ENCODE results near the gene STYXL2. TPM values are rescaled to one million over a fixed set of nuclear protein-coding genes. Genes with fewer than 3 reads are reported as not detected.

The STYXL2 gene
- total RNA-seq, 2 experiments from 2014 or later = not detected

DNA sequence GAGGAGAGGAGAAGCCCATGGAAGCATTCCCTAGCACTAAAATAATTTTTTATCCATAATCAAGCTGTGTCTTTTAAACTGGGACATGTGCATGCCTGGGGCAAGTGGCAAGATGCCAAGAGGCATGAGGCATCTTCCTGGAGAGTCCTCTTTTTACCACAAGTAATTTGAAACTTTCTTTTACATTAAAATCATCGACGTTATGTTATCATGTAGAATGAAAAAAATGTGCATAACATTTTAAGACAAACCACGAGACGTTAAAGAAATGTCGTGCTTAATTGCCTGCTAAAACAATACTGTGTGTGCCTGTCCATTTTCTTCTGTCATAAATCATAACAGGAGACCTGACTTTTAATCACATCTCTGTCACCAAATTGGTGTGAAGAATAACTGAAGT is 1.5 kb downstream of the STYXL2 start:
- peaks cover 2% of the 10 kb centered on the region for H3K27me3 Mint-ChIP-seq
- H3K9me3 Mint-ChIP-seq = no peaks in the 10 kb centered on the region
- H3K27ac Mint-ChIP-seq = no peak overlapping the region
- intact Hi-C loops (cut with micrococcal nuclease) = no loop called here
- H3K36me3 Mint-ChIP-seq = no peaks in the 10 kb centered on the region
- H3K4me1 Mint-ChIP-seq (ENCODE audit: low read depth) = peaks cover 7% of the 10 kb centered on the region
- DNase-seq = no peak
- POLR2A ChIA-PET = no interaction called here
- H3K4me3 Mint-ChIP-seq = no peak overlapping the region
- CTCF ChIA-PET = no interaction called here

DNA sequence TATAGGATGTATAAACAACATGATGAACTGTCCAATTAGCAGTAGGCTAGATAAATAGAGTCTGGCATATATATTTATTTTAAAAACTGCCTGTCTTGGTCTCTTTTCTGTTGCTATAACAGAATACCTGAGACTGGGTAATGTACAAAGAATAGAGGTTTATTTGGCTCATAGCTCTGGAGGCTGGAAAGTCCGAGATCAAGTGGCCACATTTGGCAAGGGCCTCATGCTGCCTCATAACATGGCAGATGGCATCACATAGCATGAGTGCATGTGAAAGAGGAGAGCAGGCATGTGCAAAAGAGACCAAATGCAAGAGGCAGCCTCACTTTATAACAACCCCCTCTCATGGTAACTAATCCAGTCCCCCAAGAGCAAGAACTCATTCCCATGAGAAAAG is 6.0 kb downstream of the STYXL2 start:
- intact Hi-C loops (cut with micrococcal nuclease) = no loop called here
- H3K9me3 Mint-ChIP-seq = no peaks in the 10 kb centered on the region
- peaks cover 2% of the 10 kb centered on the region for H3K27me3 Mint-ChIP-seq
- POLR2A ChIA-PET = no interaction called here
- H3K4me1 Mint-ChIP-seq (ENCODE audit: low read depth) = peaks cover 21% of the 10 kb centered on the region
- no peaks in the 10 kb centered on the region for H3K36me3 Mint-ChIP-seq
- no peak overlapping the region for H3K27ac Mint-ChIP-seq
- no peak overlapping the region for H3K4me3 Mint-ChIP-seq
- DNase-seq = no peak
- CTCF ChIA-PET = no interaction called here

DNA sequence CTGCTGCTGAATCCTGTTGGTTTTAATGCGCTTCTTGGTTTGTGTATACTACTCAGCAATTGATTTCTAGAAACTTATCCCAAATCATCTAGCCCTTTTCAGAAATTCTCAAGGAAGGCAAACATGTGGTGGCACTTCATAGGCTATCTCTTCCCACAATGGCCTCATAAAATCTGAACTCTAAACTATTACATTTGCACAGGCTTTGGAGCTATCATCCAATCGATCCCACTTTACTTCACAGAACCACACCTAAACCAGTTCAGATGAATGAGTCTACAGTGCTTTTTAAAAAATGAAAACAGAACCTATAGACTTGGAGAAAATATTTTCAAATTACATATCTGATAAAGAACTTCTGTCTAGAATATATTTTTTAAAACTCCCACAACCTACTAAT is 6.9 kb downstream of the STYXL2 start:
- Mint-ChIP-seq H3K4me1 (ENCODE audit: low read depth) (peaks cover 26% of the 10 kb centered on the region), H3K4me3 (no peak overlapping the region), H3K36me3 (no peaks in the 10 kb centered on the region), H3K9me3 (no peaks in the 10 kb centered on the region), H3K27ac (no peak overlapping the region), H3K27me3 (peaks cover 2% of the 10 kb centered on the region)
- CTCF ChIA-PET = no interaction called here
- POLR2A ChIA-PET = no interaction called here
- DNase-seq = no peak
- intact Hi-C loops (cut with micrococcal nuclease) = no loop called here

DNA sequence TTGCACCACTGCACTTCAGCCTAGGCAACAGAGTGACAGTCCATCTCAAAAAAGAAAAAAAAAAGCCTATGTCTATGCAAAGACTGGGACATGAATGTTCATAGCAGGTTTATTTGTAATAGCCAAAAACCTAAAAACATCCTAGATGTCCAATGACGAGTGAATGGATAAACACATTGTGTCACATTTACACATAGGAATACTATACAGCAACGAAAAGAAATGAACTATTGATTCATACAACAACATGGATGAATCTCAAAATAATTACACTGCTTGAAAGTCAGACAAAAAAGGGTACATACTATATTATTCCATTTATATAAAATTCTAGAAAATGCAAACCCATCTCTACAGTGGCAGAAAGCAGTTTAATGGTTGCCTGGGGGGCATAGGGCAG is 7.9 kb downstream of the STYXL2 start:
- ChIA-PET POLR2A (no interaction called here), CTCF (no interaction called here)
- intact Hi-C loops (cut with micrococcal nuclease) = no loop called here
- H3K9me3 Mint-ChIP-seq = no peaks in the 10 kb centered on the region
- no peak overlapping the region for H3K27ac Mint-ChIP-seq
- peaks cover 2% of the 10 kb centered on the region for H3K27me3 Mint-ChIP-seq
- DNase-seq = no peak
- peaks cover 27% of the 10 kb centered on the region for H3K4me1 Mint-ChIP-seq (ENCODE audit: low read depth)
- no peak overlapping the region for H3K4me3 Mint-ChIP-seq
- H3K36me3 Mint-ChIP-seq = no peaks in the 10 kb centered on the region

DNA sequence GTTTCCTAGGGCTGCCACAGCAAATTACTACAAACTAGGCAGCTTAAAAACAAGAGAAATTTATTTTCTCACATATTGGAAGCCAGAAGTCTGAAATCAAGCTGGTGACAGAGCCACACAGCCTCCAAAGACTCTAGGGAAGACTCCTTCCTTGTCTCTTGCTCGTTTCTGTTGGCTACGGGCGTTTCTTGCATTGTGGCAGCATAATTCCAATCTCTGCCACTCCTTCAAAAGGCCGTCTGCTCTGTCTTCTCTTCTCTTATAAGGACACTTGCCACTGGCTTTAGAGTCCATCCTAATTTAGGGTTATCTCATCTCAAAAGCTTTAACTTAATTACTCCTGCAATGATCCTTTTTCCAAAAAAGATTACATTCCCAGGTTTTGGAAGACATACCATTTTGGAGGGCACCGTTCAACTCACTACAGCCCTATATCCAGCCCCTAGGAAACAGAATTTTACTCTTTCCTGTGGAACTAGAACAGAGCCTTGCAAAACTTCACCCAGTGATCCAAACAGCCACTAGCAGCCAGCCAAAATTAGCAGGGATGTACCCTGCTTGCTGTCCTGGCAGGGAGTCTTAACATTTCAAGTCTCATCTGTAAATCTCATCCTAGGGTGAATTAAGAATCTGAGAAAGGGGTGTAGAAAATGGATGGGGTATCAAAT is 9.2 kb downstream of the STYXL2 start:
- peak overlapping the region; percentile 36 for H3K27ac Mint-ChIP-seq
- H3K4me3 Mint-ChIP-seq = no peak overlapping the region
- H3K9me3 Mint-ChIP-seq = no peaks in the 10 kb centered on the region
- ChIA-PET CTCF (interaction anchor here (0.6 to 1.0 kb wide), 2 partner anchors 36 to 117 kb away, joined by 3 read pairs; no protein-coding TSS in a partner anchor), POLR2A (interaction anchor here (0.7 kb wide), 1 partner anchor 117 kb away, joined by 3 read pairs; no protein-coding TSS in a partner anchor)
- no peak for DNase-seq
- intact Hi-C loops (cut with micrococcal nuclease) = no loop called here
- peaks cover 2% of the 10 kb centered on the region for H3K27me3 Mint-ChIP-seq
- peaks cover 27% of the 10 kb centered on the region for H3K4me1 Mint-ChIP-seq (ENCODE audit: low read depth)
- no peaks in the 10 kb centered on the region for H3K36me3 Mint-ChIP-seq

DNA sequence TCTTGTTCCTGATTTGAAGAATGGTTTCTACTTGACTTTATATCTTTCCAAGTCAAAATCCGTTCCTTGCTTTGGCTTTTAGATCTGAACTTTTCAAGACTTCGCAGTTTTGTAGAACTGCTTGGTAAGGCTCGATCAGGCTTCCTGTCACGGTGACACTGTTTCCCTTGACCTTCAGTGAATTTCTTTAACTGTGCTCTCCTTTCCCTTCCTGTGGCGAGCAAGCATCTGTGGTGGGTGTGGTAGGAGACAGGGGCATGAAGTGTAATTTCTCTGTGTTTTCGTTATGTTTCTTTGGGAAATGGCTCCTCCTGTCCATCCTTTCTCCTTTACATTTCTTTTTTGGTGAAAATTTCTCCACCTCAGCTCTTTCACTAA is 10.4 kb downstream of the STYXL2 start:
- Mint-ChIP-seq H3K36me3 (no peaks in the 10 kb centered on the region), H3K4me3 (no peak overlapping the region), H3K27me3 (peaks cover 2% of the 10 kb centered on the region), H3K4me1 (ENCODE audit: low read depth) (peaks cover 39% of the 10 kb centered on the region), H3K27ac (peak overlapping the region; percentile 47), H3K9me3 (no peaks in the 10 kb centered on the region)
- ChIA-PET CTCF (interaction anchor here (1.0 to 1.3 kb wide), 2 partner anchors 37 kb away, joined by 3 to 4 read pairs; no protein-coding TSS in a partner anchor), POLR2A (interaction anchor here (0.6 to 1.6 kb wide), 2 partner anchors 20 to 104 kb away, joined by 3 to 4 read pairs; no protein-coding TSS in a partner anchor)
- intact Hi-C loops (cut with micrococcal nuclease) = no loop called here
- DNase-seq = no peak

DNA sequence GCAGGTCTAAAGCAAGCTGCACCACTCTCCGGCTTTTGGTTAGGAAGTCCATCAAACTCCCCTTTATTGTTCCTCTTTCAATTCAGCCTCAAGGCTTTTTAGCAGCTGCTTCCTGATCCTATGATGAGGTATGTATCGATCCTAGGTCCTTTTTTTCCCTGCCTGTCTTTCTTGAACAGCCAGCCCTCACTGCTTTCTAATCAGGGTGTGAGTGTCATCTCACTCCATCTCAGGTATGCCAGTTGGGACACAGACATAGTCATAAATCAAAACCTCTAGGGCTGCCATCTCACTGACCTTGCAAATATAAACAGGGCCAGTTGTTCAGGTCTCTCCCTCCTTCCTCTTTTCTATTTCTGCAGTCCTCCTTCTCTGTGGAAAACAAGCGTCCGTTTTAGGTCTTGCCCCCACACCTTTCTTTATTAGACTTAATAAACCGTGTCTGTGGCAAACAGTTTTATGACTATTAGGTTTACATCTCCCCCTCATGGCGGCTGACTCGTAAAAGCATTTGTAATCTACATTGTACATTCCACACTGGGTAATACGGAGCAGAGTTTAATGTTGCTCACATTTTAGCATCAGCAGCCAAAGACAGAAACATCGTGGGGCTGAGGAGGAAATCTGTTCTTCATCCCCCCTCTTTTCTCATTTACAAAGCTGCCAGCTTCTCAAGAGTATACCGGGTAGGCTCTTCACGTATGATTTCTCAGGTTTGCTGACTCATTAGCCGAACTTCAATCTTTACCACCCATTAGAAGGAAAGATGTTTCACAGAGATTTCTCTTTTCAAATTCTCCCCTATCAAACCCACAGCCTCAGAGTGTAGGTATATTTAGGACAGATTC is 11.6 kb downstream of the STYXL2 start:
- peaks cover 7% of the 10 kb centered on the region for H3K9me3 Mint-ChIP-seq
- peaks cover 52% of the 10 kb centered on the region for H3K4me1 Mint-ChIP-seq (ENCODE audit: low read depth)
- no peaks in the 10 kb centered on the region for H3K36me3 Mint-ChIP-seq
- DNase-seq = no peak
- ChIA-PET CTCF (interaction anchor here (1.3 kb wide), 1 partner anchor 38 kb away, joined by 4 read pairs; no protein-coding TSS in a partner anchor), POLR2A (no interaction called here)
- intact Hi-C loops (cut with micrococcal nuclease) = no loop called here
- H3K27ac Mint-ChIP-seq = no peak overlapping the region
- H3K4me3 Mint-ChIP-seq = no peak overlapping the region
- no peaks in the 10 kb centered on the region for H3K27me3 Mint-ChIP-seq

DNA sequence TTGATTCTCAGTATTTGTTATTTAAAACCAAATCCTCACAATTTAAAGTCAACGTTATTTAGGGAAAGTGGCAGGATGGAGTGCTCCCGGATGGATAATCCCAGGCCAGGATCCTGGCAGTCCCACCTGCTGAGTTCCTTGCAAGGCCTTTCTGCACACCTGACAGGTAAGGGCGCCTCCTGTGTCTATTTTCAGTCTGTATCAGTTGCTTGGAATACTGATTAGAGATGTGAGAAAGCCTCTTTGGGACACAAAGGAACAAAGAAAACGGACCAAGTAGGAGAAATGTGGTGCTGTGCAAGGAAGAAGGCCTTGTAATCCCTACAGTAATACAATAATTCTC is 12.2 kb downstream of the STYXL2 start:
- intact Hi-C loops (cut with micrococcal nuclease) = no loop called here
- H3K27ac Mint-ChIP-seq = no peak overlapping the region
- POLR2A ChIA-PET = no interaction called here
- H3K4me3 Mint-ChIP-seq = no peak overlapping the region
- peaks cover 13% of the 10 kb centered on the region for H3K9me3 Mint-ChIP-seq
- DNase-seq = no peak
- no peaks in the 10 kb centered on the region for H3K36me3 Mint-ChIP-seq
- CTCF ChIA-PET = no interaction called here
- H3K4me1 Mint-ChIP-seq (ENCODE audit: low read depth) = peaks cover 57% of the 10 kb centered on the region
- no peaks in the 10 kb centered on the region for H3K27me3 Mint-ChIP-seq

DNA sequence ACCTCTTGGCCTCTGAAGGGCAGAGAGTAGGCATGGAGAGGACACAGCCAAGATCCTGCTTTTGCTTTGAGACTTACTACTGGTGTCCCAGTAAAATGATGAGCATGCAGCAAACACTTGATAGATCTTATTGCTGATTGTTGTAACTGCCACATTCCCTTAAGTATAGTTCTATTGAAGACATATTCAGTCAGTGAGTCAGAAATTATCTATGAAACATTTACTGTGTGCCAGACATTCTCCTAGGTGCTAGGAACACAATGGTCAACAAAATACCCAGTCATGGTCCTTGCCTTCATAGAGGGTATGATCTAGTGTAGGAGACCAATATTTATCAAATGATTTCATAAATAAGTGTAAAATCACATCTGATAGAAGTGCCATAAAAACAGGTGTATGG is 13.6 kb downstream of the STYXL2 start:
- Mint-ChIP-seq H3K27ac (no peak overlapping the region), H3K4me3 (no peak overlapping the region), H3K4me1 (ENCODE audit: low read depth) (peaks cover 57% of the 10 kb centered on the region), H3K36me3 (no peaks in the 10 kb centered on the region), H3K27me3 (no peaks in the 10 kb centered on the region), H3K9me3 (peaks cover 17% of the 10 kb centered on the region)
- intact Hi-C loops (cut with micrococcal nuclease) = no loop called here
- ChIA-PET CTCF (no interaction called here), POLR2A (no interaction called here)
- no peak for DNase-seq

DNA sequence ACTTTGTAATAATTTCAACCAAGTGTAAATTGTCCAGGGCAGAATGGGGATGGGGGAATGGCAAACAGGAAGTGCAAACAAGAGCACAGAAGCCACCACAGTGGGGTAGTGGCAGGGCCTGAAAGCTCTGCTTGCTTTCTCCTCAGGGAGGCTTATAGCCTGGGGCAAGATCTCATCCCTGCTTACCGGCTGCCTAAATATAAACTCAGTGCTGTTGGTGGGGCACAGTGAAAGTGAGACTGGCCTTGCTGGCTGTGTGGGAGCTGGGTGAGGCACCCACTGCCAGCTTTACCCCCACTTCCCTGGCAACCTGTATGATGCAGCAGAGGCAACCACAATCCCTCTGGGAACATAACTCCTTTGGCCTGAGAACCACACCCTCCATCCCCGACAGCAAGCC is 15.2 kb downstream of the STYXL2 start:
- no peak overlapping the region for H3K27ac Mint-ChIP-seq
- H3K4me3 Mint-ChIP-seq = no peak overlapping the region
- no peak for DNase-seq
- H3K4me1 Mint-ChIP-seq (ENCODE audit: low read depth) = peaks cover 44% of the 10 kb centered on the region
- intact Hi-C loops (cut with micrococcal nuclease) = no loop called here
- ChIA-PET CTCF (interaction anchor here (0.8 to 2.2 kb wide), 4 partner anchors 12 to 50 kb away, joined by 3 to 7 read pairs (median 5); no protein-coding TSS in a partner anchor), POLR2A (interaction anchor here (0.6 kb wide), 1 partner anchor 407 kb away, joined by 3 read pairs; no protein-coding TSS in a partner anchor)
- no peaks in the 10 kb centered on the region for H3K27me3 Mint-ChIP-seq
- no peaks in the 10 kb centered on the region for H3K36me3 Mint-ChIP-seq
- peaks cover 17% of the 10 kb centered on the region for H3K9me3 Mint-ChIP-seq

DNA sequence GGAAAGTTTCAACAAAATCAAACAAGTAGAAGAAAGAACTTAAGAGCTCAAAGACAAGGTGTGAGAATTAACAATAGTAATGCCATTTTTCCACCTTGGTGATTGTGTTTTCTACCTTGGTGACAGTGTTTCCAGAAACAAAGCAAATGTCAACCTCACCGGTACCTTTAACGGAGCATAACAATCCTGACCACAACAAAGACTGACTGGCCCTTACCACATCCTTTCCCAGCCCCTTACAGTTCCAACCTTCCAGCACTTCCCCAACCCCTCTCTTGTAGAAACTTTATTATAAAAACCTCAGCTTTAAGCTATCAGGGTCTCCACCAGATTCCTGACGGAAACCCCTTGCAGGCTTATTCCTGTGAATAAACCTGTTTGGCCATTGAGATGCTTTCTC is 16.7 kb downstream of the STYXL2 start:
- H3K36me3 Mint-ChIP-seq = no peaks in the 10 kb centered on the region

DNA sequence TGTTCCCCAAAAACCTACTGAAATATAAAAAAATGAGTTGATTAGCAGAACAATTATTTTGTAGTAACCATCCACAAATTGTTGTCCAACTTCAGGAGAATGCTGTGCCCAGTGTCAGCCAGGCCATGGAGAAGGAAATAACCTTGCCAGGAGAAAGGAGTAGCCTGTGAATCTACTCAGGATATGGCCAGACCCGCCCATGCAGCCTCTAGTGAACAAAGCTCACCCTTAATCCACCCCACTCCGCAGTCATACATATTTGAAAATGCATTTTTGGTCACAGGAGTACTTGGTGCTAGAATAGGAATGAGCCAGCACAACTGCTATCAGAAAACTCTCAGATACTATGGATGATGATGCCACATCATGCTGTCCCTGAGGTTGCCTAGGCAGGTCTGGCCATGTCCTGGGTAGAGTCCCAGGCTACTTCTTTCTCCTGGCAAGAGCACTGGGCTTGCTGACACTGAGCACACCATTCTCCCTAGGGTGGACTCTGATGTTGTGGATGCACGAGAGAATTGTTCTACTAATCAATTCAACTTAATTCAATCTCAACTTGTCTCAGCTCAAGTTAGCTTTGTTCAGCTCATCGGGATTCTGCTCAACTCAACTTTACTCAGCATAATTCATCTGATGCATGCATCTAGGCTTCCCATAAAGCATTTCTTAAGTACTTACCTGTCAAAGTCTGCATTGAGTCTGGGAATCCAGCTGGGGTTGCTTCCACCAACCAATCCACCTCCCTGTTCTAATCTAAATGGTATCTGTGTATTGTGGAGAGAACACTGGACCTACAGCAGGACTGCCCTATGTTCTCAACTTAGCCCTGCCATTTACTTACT is 18.2 kb downstream of the STYXL2 start:
- H3K9me3 Mint-ChIP-seq = peaks cover 17% of the 10 kb centered on the region
- no peak for DNase-seq
- CTCF ChIA-PET = interaction anchor here (1.3 kb wide), 1 partner anchor 108 kb away, joined by 3 read pairs; the partner anchor contains the start of gene POU2F1
- H3K27me3 Mint-ChIP-seq = no peaks in the 10 kb centered on the region
- H3K4me1 Mint-ChIP-seq (ENCODE audit: low read depth) = peaks cover 30% of the 10 kb centered on the region
- POLR2A ChIA-PET = no interaction called here
- intact Hi-C loops (cut with micrococcal nuclease) = no loop called here
- no peak overlapping the region for H3K4me3 Mint-ChIP-seq
- no peak overlapping the region for H3K27ac Mint-ChIP-seq
- H3K36me3 Mint-ChIP-seq = no peaks in the 10 kb centered on the region

More for the DNA sequence above, 16.7 kb downstream of the STYXL2 start:
- intact Hi-C loops (cut with micrococcal nuclease) = no loop called here
- no peak overlapping the region for H3K27ac Mint-ChIP-seq
- H3K9me3 Mint-ChIP-seq = peaks cover 17% of the 10 kb centered on the region
- no peak overlapping the region for H3K4me3 Mint-ChIP-seq
- ChIA-PET POLR2A (no interaction called here), CTCF (interaction anchor here (1.3 kb wide), 2 partner anchors 16 to 110 kb away, joined by 3 read pairs; partner anchors contain the start of genes POU2F1 and STYXL2)
- H3K27me3 Mint-ChIP-seq = no peaks in the 10 kb centered on the region
- peaks cover 32% of the 10 kb centered on the region for H3K4me1 Mint-ChIP-seq (ENCODE audit: low read depth)
- peak; percentile 43 for DNase-seq
